HL-60/S4 treated with retinoic acid at 250 ng/mL for 4 days and 3 days (cell line): ENCODE results near the gene TMEM89.

Source experiments
- in situ Hi-C: fragments of 300-500 bp; cut with MboI; formaldehyde crosslinking; loops from 2 replicates; pipeline ENCODE4 v1.7.0; 2022; ENCODE audit warnings: low sequenced_read_pairs

The TMEM89 gene

GRCh38 chr3:48642605-48643004 lies 21.0 kb upstream of the TMEM89 start:
- in situ Hi-C loops, result no loop called here

GRCh38 chr3:48641396-48641795 lies 19.8 kb upstream of the TMEM89 start:
- in situ Hi-C loops, result no loop called here

- in situ Hi-C loops, result no loop called here
Measured at GRCh38 chr3:48639944-48640606, 18.5 kb upstream of the TMEM89 start.

- in situ Hi-C loops, result no loop called here
Measured at GRCh38 chr3:48637305-48637704, 15.7 kb upstream of the TMEM89 start.

- in situ Hi-C loops, result no loop called here
Measured at GRCh38 chr3:48636149-48636655, 14.6 kb upstream of the TMEM89 start.

GRCh38 chr3:48635222-48636021 lies 13.9 kb upstream of the TMEM89 start, which contains the start of gene SLC26A6:
Gene SLC26A6 (minus strand): TSS chr3:48635461. CDS start chr3:48635393, 68 bp downstream.
- in situ Hi-C loops, result no loop called here

GRCh38 chr3:48634661-48635221 lies 13.2 kb upstream of the TMEM89 start:
- in situ Hi-C loops, result no loop called here

GRCh38 chr3:48633743-48634142 lies 12.2 kb upstream of the TMEM89 start:
- in situ Hi-C loops, result no loop called here

GRCh38 chr3:48633256-48633655 lies 11.7 kb upstream of the TMEM89 start:
- in situ Hi-C loops, result no loop called here

- in situ Hi-C loops, result no loop called here
Measured at GRCh38 chr3:48631516-48632448, 10.2 kb upstream of the TMEM89 start.

GRCh38 chr3:48630833-48631232 lies 9.3 kb upstream of the TMEM89 start:
- in situ Hi-C loops, result no loop called here

GRCh38 chr3:48630407-48630806 lies 8.8 kb upstream of the TMEM89 start:
- in situ Hi-C loops, result no loop called here

- in situ Hi-C loops, result no loop called here
Measured at GRCh38 chr3:48629894-48630293, 8.3 kb upstream of the TMEM89 start.

- in situ Hi-C loops, result no loop called here
Measured at GRCh38 chr3:48628277-48629017, 6.9 kb upstream of the TMEM89 start.

GRCh38 chr3:48625600-48625999 lies 4.0 kb upstream of the TMEM89 start:
- in situ Hi-C loops, result no loop called here

GRCh38 chr3:48624767-48625166 lies 3.2 kb upstream of the TMEM89 start:
- in situ Hi-C loops, result no loop called here

- in situ Hi-C loops, result no loop called here
Measured at GRCh38 chr3:48623851-48624547, 2.4 kb upstream of the TMEM89 start.

- in situ Hi-C loops, result no loop called here
Measured at GRCh38 chr3:48619541-48620524, 1.7 kb downstream of the TMEM89 start.
